ENCODE data around the gene CLK2. TPM values are rescaled to one million over a fixed set of nuclear protein-coding genes. Genes with fewer than 3 reads are reported as not detected.
"Not testable (repeated sequence)": the region's sequence is repeated elsewhere in the genome, so short reads cannot be mapped to it uniquely, and the experiment has no call there.

CLK2 gene
- total RNA-seq, 1 donor from 2014 or later = 41.7 TPM

DNA sequence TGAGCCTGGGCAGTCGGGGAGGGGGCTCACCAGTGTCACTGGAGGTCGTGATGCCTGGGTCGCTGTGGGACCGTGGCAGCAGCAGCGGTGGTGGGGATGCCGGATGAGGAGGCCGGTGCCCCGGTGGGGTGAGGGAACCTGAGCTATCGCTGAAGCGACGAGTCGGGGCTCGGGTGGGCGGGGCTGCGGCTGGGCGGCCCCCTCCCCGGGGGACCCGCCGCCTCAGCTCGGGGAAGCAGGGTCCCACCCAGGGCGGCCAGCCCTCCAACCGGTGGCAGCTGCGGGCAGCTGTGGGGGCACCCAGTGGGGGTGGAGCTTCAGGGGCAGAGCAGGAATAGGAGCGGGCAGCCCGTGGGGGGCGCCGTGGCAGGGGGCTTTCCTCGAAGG, 23.1 kb downstream of the CLK2 start:
- peak overlapping the region; percentile 47 for H3K4me3 ChIP-seq
- no peaks in the 10 kb centered on the region for H4K20me1 ChIP-seq (ENCODE audit: low read depth)
- Mint-ChIP-seq H3K9me3 (no peaks in the 10 kb centered on the region), H3K36me3 (peaks cover 11% of the 10 kb centered on the region), H3K4me3 (no peak overlapping the region), H3K27ac (no peak overlapping the region), H3K27me3 (ENCODE audit: insufficient read depth, low read depth) (peaks cover 10% of the 10 kb centered on the region), H3K4me1 (peaks cover 36% of the 10 kb centered on the region)
- H3K27me3 ChIP-seq = no peaks in the 10 kb centered on the region
- H3K36me3 ChIP-seq = no peaks in the 10 kb centered on the region
- peak overlapping the region; percentile 50 for H2AFZ ChIP-seq (replicated peaks)
- no peak overlapping the region for H3K27ac ChIP-seq
- no peaks in the 10 kb centered on the region for H3K9me3 ChIP-seq (ENCODE audit: low read depth)
- TF ChIP-seq EZH2phosphoT487 (IDR thresholded peaks at IDR 0.05) = no peak
- TF ChIP-seq, protein P1, sequence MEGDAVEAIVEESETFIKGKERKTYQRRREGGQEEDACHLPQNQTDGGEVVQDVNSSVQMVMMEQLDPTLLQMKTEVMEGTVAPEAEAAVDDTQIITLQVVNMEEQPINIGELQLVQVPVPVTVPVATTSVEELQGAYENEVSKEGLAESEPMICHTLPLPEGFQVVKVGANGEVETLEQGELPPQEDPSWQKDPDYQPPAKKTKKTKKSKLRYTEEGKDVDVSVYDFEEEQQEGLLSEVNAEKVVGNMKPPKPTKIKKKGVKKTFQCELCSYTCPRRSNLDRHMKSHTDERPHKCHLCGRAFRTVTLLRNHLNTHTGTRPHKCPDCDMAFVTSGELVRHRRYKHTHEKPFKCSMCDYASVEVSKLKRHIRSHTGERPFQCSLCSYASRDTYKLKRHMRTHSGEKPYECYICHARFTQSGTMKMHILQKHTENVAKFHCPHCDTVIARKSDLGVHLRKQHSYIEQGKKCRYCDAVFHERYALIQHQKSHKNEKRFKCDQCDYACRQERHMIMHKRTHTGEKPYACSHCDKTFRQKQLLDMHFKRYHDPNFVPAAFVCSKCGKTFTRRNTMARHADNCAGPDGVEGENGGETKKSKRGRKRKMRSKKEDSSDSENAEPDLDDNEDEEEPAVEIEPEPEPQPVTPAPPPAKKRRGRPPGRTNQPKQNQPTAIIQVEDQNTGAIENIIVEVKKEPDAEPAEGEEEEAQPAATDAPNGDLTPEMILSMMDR (IDR thresholded peaks at IDR 0.05) = no peak
- TF ChIP-seq EZH2 (IDR thresholded peaks at IDR 0.05) = no peak
- H3K4me1 ChIP-seq = peaks cover 22% of the 10 kb centered on the region
- H3F3A ChIP-seq (ENCODE audit: low read depth) = peaks cover 34% of the 10 kb centered on the region
- DNase-seq (ENCODE audit: low spot score) = no peak
- H3K4me2 ChIP-seq = peak overlapping the region; percentile 74
- H3K9ac ChIP-seq = no peak overlapping the region
- peaks cover 11% of the 10 kb centered on the region for H3K79me2 ChIP-seq (ENCODE audit: low read depth)

DNA sequence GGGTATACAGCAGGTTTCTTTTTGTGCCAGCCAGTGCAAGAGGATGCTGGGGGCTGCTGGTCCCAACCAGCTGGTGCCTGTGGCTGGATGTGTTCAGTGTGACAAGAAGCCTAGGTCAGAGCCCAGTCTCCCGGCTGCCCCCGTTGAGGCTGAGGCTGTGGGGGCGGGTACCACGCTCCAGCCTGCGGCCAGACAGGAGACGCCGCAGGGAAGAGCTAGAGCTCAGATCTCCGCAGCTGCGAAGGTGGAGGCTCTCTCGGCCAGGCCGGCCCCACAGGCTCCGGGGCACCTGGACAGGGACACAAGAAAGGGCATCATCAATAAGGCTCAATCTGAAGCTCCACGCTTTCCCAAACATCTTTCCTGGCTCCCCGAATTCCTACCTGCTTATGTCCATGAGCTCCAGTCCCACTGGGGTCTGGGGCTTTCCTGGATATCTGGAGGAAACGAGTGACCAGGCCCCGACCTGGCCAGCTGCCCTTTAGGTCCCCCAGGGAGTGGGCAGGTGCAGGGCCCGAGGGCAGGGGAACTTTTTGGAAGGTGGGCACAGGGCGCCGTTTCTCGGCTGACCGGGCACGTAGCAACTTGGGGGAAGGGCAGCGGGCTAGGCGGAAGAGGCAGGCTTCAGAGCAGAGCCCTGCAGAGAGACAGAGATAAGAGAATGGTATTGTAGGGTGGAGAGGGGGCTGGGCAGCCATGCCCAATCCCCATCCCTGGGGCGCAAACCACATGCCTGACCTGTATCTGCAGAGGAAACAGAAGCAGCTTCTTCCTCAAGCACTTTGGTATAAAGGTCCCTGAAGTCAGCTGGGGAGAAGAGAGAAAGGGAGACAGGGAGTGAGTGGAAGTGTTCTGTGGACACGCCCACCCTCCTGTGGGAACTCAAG, 25.4 kb downstream of the CLK2 start:
- H3K4me1 Mint-ChIP-seq = peaks cover 36% of the 10 kb centered on the region
- Histone ChIP-seq H3K4me1 (peaks cover 14% of the 10 kb centered on the region), H3K27me3 (no peaks in the 10 kb centered on the region), H3K27ac (no peak overlapping the region), H2AFZ (replicated peaks) (no peak overlapping the region), H3K4me3 (no peak overlapping the region), H4K20me1 (ENCODE audit: low read depth) (no peaks in the 10 kb centered on the region), H3K9me3 (ENCODE audit: low read depth) (no peaks in the 10 kb centered on the region), H3K9ac (no peak overlapping the region), H3F3A (ENCODE audit: low read depth) (peaks cover 49% of the 10 kb centered on the region), H3K4me2 (no peak overlapping the region), H3K79me2 (ENCODE audit: low read depth) (no peaks in the 10 kb centered on the region), H3K36me3 (no peaks in the 10 kb centered on the region)
- H3K4me3 Mint-ChIP-seq = no peak overlapping the region
- no peak for DNase-seq (ENCODE audit: low spot score)
- H3K9me3 Mint-ChIP-seq = peaks cover 2% of the 10 kb centered on the region
- H3K36me3 Mint-ChIP-seq = peaks cover 11% of the 10 kb centered on the region
- peaks cover 9% of the 10 kb centered on the region for H3K27me3 Mint-ChIP-seq (ENCODE audit: insufficient read depth, low read depth)
- no peak overlapping the region for H3K27ac Mint-ChIP-seq
- no peak for TF ChIP-seq EZH2phosphoT487 (IDR thresholded peaks at IDR 0.05)
- TF ChIP-seq, protein P1 (IDR thresholded peaks at IDR 0.05) = no peak
- TF ChIP-seq EZH2 (IDR thresholded peaks at IDR 0.05) = no peak

DNA sequence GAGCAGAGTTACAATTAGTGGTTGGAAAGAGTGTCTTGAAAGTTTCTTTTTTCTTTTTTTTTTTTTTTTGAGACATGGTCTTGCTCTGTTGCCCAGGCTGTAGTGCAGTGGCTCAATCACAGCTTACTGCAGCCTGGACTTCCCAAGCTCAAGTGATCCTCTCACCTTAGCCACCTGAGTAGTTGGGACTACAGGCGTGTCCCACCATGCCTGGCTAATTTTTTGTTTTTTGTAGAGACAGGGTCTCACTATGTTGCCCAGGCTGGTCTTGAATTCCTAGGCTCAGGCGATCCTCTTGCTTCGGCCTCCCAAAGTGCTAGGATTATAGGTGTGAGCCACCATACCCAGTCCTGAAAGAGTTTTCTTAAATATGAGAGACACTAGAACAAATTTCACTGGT, 26.5 kb downstream of the CLK2 start:
- H3K27me3 ChIP-seq; H3K79me2 ChIP-seq (ENCODE audit: low read depth); DNase-seq (ENCODE audit: low spot score); H3K4me3 Mint-ChIP-seq; H3K9me3 Mint-ChIP-seq; H3K36me3 ChIP-seq; H2AFZ ChIP-seq (replicated peaks); H3K9ac ChIP-seq; H3K27ac Mint-ChIP-seq; H3K4me3 ChIP-seq; H3K9me3 ChIP-seq (ENCODE audit: low read depth); H3K4me2 ChIP-seq; H3K36me3 Mint-ChIP-seq; H3K27me3 Mint-ChIP-seq (ENCODE audit: insufficient read depth, low read depth); H3K27ac ChIP-seq; H4K20me1 ChIP-seq (ENCODE audit: low read depth): not testable (repeated sequence)
- Histone ChIP-seq H3F3A (ENCODE audit: low read depth) (peaks cover 52% of the 10 kb centered on the region), H3K4me1 (peaks cover 14% of the 10 kb centered on the region)
- H3K4me1 Mint-ChIP-seq = peaks cover 36% of the 10 kb centered on the region

DNA sequence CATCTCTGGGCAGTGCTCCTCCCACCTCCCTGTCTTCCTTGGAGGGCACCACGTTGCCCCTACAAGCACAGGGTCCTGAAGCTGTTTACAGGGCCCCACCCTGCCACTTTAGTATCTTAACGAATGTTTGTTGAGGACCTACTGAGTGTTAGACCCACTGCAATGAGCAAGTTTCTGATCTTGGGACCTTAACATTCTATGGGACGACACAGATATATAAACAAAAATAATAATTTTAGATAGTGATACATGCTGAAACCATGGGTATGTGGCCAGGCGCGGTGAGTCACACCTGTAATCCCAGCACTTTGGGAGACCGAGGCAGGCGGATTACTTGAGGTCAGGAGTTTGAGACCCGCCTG, 28.2 kb downstream of the CLK2 start:
- peaks cover 2% of the 10 kb centered on the region for H3K9me3 Mint-ChIP-seq
- Histone ChIP-seq H3K4me3 (peak overlapping the region; percentile 52), H3F3A (ENCODE audit: low read depth) (peaks cover 53% of the 10 kb centered on the region), H4K20me1 (ENCODE audit: low read depth) (no peaks in the 10 kb centered on the region), H3K4me1 (peaks cover 11% of the 10 kb centered on the region), H3K27ac (peak overlapping the region; percentile 74), H3K79me2 (ENCODE audit: low read depth) (no peaks in the 10 kb centered on the region), H3K9me3 (ENCODE audit: low read depth) (no peaks in the 10 kb centered on the region), H3K4me2 (peak overlapping the region; percentile 80), H2AFZ (replicated peaks) (peak overlapping the region; percentile 65), H3K9ac (peak overlapping the region; percentile 41), H3K27me3 (no peaks in the 10 kb centered on the region), H3K36me3 (no peaks in the 10 kb centered on the region)
- peaks cover 10% of the 10 kb centered on the region for H3K27me3 Mint-ChIP-seq (ENCODE audit: insufficient read depth, low read depth)
- H3K27ac Mint-ChIP-seq = peak overlapping the region; percentile 91
- TF ChIP-seq EZH2 (IDR thresholded peaks at IDR 0.05) = no peak
- TF ChIP-seq, protein P1 (IDR thresholded peaks at IDR 0.05) = no peak
- TF ChIP-seq EZH2phosphoT487 (IDR thresholded peaks at IDR 0.05) = no peak
- DNase-seq (ENCODE audit: low spot score) = no peak
- H3K4me1 Mint-ChIP-seq = peaks cover 45% of the 10 kb centered on the region
- H3K4me3 Mint-ChIP-seq = peak overlapping the region; percentile 83
- H3K36me3 Mint-ChIP-seq = peaks cover 8% of the 10 kb centered on the region

All from neural progenitor cell (in vitro differentiated cells).